Measurements from ENCODE around the gene ADI1. TPM values are rescaled to one million over a fixed set of nuclear protein-coding genes. Genes with fewer than 3 reads are reported as not detected.

The ADI1 gene
- total RNA-seq, 1 donor from 2014 or later: 40.9 TPM

DNA sequence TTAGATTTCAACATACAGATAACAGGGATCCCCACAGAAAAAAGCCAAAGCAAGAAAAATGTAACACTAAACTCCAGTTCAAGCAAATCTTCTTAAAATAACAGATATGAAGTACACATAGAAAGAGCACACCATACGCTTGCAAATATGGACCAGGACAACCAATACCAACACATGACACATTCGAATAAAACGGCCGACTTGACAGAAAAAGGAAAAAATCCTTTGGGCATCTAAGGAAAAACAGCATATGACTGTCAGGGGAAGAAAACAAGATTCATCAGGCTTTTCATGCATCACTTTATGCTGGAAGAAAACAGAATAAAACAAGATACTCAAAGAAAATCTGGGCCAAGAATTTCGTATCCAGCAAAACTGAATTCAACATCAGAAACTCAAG is 22.8 kb upstream of the ADI1 start:
- Histone ChIP-seq H3K4me3 (no peak overlapping the region), H3K27ac (no peak overlapping the region), H3K4me1 (peaks cover 0 to under 1% of the 10 kb centered on the region in 2 donors), H3K27me3 (no peaks in the 10 kb centered on the region), H3K36me3 (peaks cover 52 to 63% of the 10 kb centered on the region in 2 donors), H3K9me3 (no peaks in the 10 kb centered on the region)
- TF ChIP-seq CTCF (IDR thresholded peaks at IDR 0.05): no peak
- intact Hi-C loops (cut with DNase I): no loop called here
- no peak for DNase-seq (ENCODE audit: low spot score in 2 of 2)

GRCh38 chr2:3539836-3540235 is 20.5 kb upstream of the ADI1 start:
- Histone ChIP-seq H3K36me3 (peaks cover 34 to 40% of the 10 kb centered on the region in 2 donors), H3K9me3 (no peaks in the 10 kb centered on the region), H3K27ac (no peak overlapping the region), H3K27me3 (no peaks in the 10 kb centered on the region), H3K4me1 (peaks cover 3 to 18% of the 10 kb centered on the region in 2 donors), H3K4me3 (no peak overlapping the region)
- intact Hi-C loops (cut with DNase I): no loop called here
- no peak for DNase-seq (ENCODE audit: low spot score in 2 of 2)
- no peak for TF ChIP-seq CTCF (IDR thresholded peaks at IDR 0.05)

- no peaks in the 10 kb centered on the region for H3K27me3 ChIP-seq
- peaks cover 10 to 16% of the 10 kb centered on the region in 2 donors for H3K36me3 ChIP-seq
- peak overlapping the region; percentile 95 to 96 for H3K27ac ChIP-seq
- peak in 1 of 2 donors; percentile 77 for DNase-seq (ENCODE audit: low spot score in 2 of 2)
- H3K4me3 ChIP-seq: peak overlapping the region; percentile 46 to 61
- peak; percentile 46 to 57 (median 47) for TF ChIP-seq CTCF (IDR thresholded peaks at IDR 0.05)
- intact Hi-C loops (cut with DNase I): loop anchor here (1.0 to 2.0 kb wide), 7 partner anchors 14 to 158 kb away; partner anchors contain the start of genes ADI1, RNASEH1 and TRAPPC12
- H3K9me3 ChIP-seq: no peaks in the 10 kb centered on the region
- peaks cover 3 to 18% of the 10 kb centered on the region in 2 donors for H3K4me1 ChIP-seq
These were observed 17.6 kb upstream of the ADI1 start for GRCh38 chr2:3536682-3537632.

DNA sequence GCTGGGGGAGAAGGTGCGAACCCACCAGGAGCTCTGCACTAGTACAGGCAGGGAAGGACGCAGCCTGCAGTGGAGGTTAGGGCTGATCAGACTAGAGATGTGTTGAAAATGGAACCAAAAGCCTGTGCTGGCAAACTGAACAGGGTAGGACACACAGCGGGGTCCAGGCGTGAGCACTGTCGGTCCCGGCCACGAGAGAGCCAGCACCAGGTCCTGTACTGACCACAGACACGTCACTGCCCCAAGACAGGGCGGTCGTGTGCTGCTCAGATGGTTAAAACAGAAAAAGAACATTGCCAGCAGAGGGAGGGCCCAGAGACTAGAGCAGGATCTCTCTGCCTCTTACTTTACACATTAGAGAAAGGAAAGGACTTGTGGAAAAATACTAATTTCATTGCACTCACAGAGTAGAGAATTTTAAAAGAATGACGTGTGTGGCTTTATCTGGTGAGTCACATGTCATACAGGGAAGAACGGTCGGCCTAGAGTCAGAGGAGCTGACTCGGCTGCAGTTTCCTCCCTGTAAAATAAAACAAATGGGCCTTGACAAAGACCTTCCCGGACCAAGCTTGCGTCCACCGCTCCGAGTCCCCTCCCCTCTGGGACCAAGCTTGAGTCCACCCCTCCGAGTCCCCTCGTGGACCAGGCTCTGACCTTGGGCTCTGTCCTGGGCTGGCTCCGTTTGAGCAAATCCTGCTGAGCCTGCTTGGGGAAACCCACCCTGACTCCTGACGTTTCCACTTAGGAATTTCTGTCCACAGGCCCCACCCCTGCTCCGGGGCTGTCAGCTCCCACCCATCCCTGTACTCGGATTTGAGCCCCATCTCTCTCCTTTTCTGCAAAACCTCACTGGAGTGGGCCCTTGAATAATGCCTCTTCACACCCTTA is 16.7 kb upstream of the ADI1 start:
- Histone ChIP-seq H3K27ac (peak overlapping the region; percentile 95 to 96), H3K9me3 (no peaks in the 10 kb centered on the region), H3K4me3 (peak overlapping the region; percentile 46 to 61), H3K27me3 (no peaks in the 10 kb centered on the region), H3K36me3 (peaks cover 5 to 10% of the 10 kb centered on the region in 2 donors), H3K4me1 (peaks cover 3 to 18% of the 10 kb centered on the region in 2 donors)
- intact Hi-C loops (cut with DNase I): loop anchor here (1.0 to 2.0 kb wide), 7 partner anchors 13 to 157 kb away; partner anchors contain the start of genes ADI1, RNASEH1 and TRAPPC12
- peak; percentile 46 to 88 for DNase-seq (ENCODE audit: low spot score in 2 of 2)
- TF ChIP-seq CTCF (IDR thresholded peaks at IDR 0.05): peak in 1 of 3 experiments; percentile 23

- DNase-seq (ENCODE audit: low spot score in 2 of 2): no peak
- H3K4me1 ChIP-seq: peaks cover 3 to 18% of the 10 kb centered on the region in 2 donors
- intact Hi-C loops (cut with DNase I): no loop called here
- H3K27ac ChIP-seq: peak overlapping the region; percentile 95 to 96
- H3K27me3 ChIP-seq: no peaks in the 10 kb centered on the region
- H3K9me3 ChIP-seq: no peaks in the 10 kb centered on the region
- H3K36me3 ChIP-seq: peaks cover 5 to 10% of the 10 kb centered on the region in 2 donors
- H3K4me3 ChIP-seq: peak overlapping the region; percentile 46 to 61
- TF ChIP-seq CTCF (IDR thresholded peaks at IDR 0.05): no peak
These were observed 16.1 kb upstream of the ADI1 start for GRCh38 chr2:3535467-3535793.
